Osteoblast (primary cell): ENCODE results near the gene KIAA1755. TPM values are rescaled to one million over a fixed set of nuclear protein-coding genes. Genes with fewer than 3 reads are reported as not detected.

Source experiments
- DNase-seq: peaks from one replicate; pipeline ENCODE4 v3.0.0; 2011; ENCODE audit warnings: low spot score, mixed read lengths; ENCODE audit not compliant: insufficient read length; ENCODE audit errors: missing footprints
- H2AFZ ChIP-seq: 2 replicates; pipeline ENCODE4 v1.6.0; 2011; ENCODE audit warnings: mild to moderate bottlenecking, low read length
- H3K27ac ChIP-seq: 2 replicates; pipeline ENCODE4 v1.5.1; 2011; ENCODE audit warnings: mild to moderate bottlenecking, low read depth, low read length, moderate library complexity
- H3K27me3 ChIP-seq: 2 replicates; pipeline ENCODE4 v1.6.0; 2012; ENCODE audit warnings: mild to moderate bottlenecking, control low read depth, inconsistent platforms, low read length, moderate library complexity; ENCODE audit not compliant: insufficient read depth
- H3K36me3 ChIP-seq: 2 replicates; pipeline ENCODE4 v1.5.1; 2011; ENCODE audit warnings: mild to moderate bottlenecking, low read length, control low read depth, moderate library complexity; ENCODE audit not compliant: insufficient read depth
- H3K4me1 ChIP-seq: 2 replicates; pipeline ENCODE4 v1.5.1; 2011; ENCODE audit warnings: mild to moderate bottlenecking, low read length, control low read depth, moderate library complexity; ENCODE audit not compliant: insufficient read depth
- H3K4me2 ChIP-seq: 2 replicates; pipeline ENCODE4 v1.6.0; 2011; ENCODE audit warnings: mild to moderate bottlenecking, low read length; ENCODE audit not compliant: insufficient read depth
- H3K4me3 ChIP-seq: fragments of 200-600 bp; sonication (generic); 3 replicates; pipeline ENCODE4 v1.5.1; 2012; ENCODE audit warnings: mild to moderate bottlenecking, low read length, inconsistent platforms; ENCODE audit not compliant: insufficient read depth
- H3K79me2 ChIP-seq: 2 replicates; pipeline ENCODE4 v1.6.0; 2012; ENCODE audit warnings: mild to moderate bottlenecking, low read length, control low read depth, inconsistent platforms; ENCODE audit not compliant: insufficient read depth
- H3K9me3 ChIP-seq: 2 replicates; pipeline ENCODE4 v1.5.1; 2011; ENCODE audit warnings: low read depth, low read length, control low read depth
- H4K20me1 ChIP-seq: 2 replicates; pipeline ENCODE4 v1.6.0; 2012; ENCODE audit warnings: mild to moderate bottlenecking, low read length, control low read depth; ENCODE audit not compliant: insufficient read depth
- total RNA-seq: library from RNA; depleted of rRNA; stranded (reverse); fragments of >200 nt; gene quantifications from 2 replicates; pipeline ENCODE4 v1.2.3, GENCODE V29; 2012
- TF ChIP-seq, protein P1 (sequence below): IDR thresholded peaks from 2 replicates; pipeline ENCODE4 v1.5.1; 2011; ENCODE audit warnings: mild to moderate bottlenecking, low read depth, low read length, moderate library complexity; ENCODE audit errors: extremely low read depth

The KIAA1755 gene
- total RNA-seq, 1 donor, result 2.5 TPM

DNA sequence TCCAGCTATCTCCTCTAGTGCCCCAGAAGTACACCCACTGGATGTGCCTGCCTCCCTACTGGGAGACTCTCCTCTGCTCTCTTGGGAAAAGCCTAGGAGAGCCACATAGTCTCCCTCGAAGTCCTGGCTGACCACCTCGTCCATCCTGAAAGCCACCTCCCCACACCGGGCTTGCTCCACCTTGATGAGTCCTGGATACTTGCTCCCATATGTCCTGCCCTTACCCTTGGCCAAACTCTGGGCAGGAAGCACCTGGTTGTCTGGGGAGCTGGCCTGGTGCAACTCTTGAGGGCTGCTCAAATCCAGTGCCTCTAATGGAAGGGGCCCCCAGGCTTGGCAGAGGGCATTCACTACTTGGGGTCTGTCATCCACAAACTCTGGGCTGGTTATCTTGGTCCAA lies 19.3 kb downstream of the KIAA1755 start:
- Histone ChIP-seq H3K4me1 (no peaks in the 10 kb centered on the region), H3K4me2 (no peak overlapping the region), H3K4me3 (no peak overlapping the region), H3K79me2 (no peaks in the 10 kb centered on the region), H3K27me3 (no peaks in the 10 kb centered on the region), H2AFZ (no peak overlapping the region), H3K27ac (no peak overlapping the region), H3K9me3 (peaks cover 5% of the 10 kb centered on the region), H4K20me1 (no peaks in the 10 kb centered on the region), H3K36me3 (peaks cover 37% of the 10 kb centered on the region)
- TF ChIP-seq, protein P1, sequence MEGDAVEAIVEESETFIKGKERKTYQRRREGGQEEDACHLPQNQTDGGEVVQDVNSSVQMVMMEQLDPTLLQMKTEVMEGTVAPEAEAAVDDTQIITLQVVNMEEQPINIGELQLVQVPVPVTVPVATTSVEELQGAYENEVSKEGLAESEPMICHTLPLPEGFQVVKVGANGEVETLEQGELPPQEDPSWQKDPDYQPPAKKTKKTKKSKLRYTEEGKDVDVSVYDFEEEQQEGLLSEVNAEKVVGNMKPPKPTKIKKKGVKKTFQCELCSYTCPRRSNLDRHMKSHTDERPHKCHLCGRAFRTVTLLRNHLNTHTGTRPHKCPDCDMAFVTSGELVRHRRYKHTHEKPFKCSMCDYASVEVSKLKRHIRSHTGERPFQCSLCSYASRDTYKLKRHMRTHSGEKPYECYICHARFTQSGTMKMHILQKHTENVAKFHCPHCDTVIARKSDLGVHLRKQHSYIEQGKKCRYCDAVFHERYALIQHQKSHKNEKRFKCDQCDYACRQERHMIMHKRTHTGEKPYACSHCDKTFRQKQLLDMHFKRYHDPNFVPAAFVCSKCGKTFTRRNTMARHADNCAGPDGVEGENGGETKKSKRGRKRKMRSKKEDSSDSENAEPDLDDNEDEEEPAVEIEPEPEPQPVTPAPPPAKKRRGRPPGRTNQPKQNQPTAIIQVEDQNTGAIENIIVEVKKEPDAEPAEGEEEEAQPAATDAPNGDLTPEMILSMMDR, result no peak
- DNase-seq, result no peak

DNA sequence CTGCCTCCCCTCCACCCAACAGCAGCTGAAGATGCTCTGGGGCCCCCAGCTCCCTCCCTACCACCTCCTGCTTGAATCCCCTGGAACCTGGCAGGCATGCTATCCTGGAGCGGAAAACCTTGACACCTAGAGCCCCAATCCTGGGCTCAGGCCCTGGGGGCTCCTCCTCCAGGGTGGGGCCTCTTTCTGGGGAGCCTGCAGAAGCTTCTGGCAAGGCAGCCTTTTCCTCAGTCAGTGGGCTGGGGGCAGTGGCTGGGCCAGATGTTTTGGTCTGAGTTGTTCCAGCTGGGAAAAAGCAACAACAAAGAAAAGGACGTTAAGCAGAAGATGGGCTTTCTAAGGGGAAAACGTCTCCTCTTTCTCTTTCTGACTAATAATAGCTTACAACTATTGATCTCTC lies 21.1 kb downstream of the KIAA1755 start:
- Histone ChIP-seq H3K4me2 (no peak overlapping the region), H2AFZ (no peak overlapping the region), H3K27ac (no peak overlapping the region), H3K27me3 (no peaks in the 10 kb centered on the region), H3K4me3 (no peak overlapping the region), H3K79me2 (no peaks in the 10 kb centered on the region), H4K20me1 (no peaks in the 10 kb centered on the region), H3K4me1 (no peaks in the 10 kb centered on the region), H3K9me3 (peaks cover 5% of the 10 kb centered on the region), H3K36me3 (peaks cover 32% of the 10 kb centered on the region)
- TF ChIP-seq, protein P1, result no peak
- no peak for DNase-seq

DNA sequence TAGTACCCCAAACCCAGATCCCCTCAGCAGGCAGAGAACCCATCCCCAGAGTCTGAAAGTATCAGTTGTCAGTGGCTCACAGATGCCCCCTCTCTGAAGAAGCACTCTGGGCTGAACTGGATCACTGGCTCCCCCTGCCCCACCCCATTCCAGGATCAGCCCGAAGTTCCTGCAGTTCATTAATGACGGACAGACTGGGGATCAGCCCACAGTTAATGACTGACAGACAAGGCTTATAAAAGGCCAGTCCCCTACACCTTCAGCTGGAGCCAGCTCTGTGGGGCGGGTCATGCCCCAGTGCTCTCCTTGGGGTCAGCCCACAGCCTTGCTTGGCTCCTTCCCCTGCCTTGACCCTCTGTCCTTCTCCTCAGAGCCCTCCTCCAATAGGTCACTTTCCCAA lies 21.7 kb downstream of the KIAA1755 start:
- H3K79me2 ChIP-seq, result no peaks in the 10 kb centered on the region
- peaks cover 25% of the 10 kb centered on the region for H3K36me3 ChIP-seq
- no peak overlapping the region for H2AFZ ChIP-seq
- no peak overlapping the region for H3K4me2 ChIP-seq
- H3K4me3 ChIP-seq, result no peak overlapping the region
- TF ChIP-seq, protein P1, result no peak
- no peak overlapping the region for H3K27ac ChIP-seq
- no peaks in the 10 kb centered on the region for H4K20me1 ChIP-seq
- no peak for DNase-seq
- no peaks in the 10 kb centered on the region for H3K4me1 ChIP-seq
- no peaks in the 10 kb centered on the region for H3K27me3 ChIP-seq
- H3K9me3 ChIP-seq, result peaks cover 5% of the 10 kb centered on the region

DNA sequence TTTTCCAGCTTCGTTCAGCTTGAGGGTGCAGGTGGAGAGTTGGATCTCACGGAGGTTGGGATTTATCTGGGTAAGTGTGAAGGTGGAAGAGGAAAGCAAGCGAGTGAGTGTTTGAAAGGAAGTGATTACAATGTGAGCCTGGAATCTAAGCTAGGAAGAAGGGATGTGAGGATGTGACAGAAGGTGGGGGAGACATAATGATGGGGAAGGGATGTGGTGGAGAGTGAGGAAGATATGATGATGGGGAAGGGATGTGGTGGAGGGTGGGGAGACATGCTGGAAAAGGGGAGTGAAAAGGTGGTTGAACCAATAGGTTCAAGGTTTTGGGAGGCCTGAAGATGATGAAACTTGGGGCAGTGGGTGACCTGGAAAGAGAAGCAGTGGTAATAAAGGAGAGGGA lies 23.2 kb downstream of the KIAA1755 start:
- Histone ChIP-seq H3K4me1 (no peaks in the 10 kb centered on the region), H3K27me3 (no peaks in the 10 kb centered on the region), H3K27ac (no peak overlapping the region), H2AFZ (no peak overlapping the region), H3K36me3 (peaks cover 16% of the 10 kb centered on the region), H3K79me2 (no peaks in the 10 kb centered on the region), H3K4me2 (no peak overlapping the region), H4K20me1 (no peaks in the 10 kb centered on the region), H3K9me3 (peaks cover 5% of the 10 kb centered on the region), H3K4me3 (no peak overlapping the region)
- TF ChIP-seq, protein P1, result no peak
- DNase-seq, result no peak
